Peyer's patch (tissue), 4 donors: ENCODE results near the gene SLU7. TPM values are rescaled to one million over a fixed set of nuclear protein-coding genes. Genes with fewer than 3 reads are reported as not detected.

Experiments used
- DNase-seq, 3 donors: peaks; one replicate each; pipeline ENCODE4 v3.0.0-alpha.2; 2017 to 2019
- H3K27ac ChIP-seq, 4 donors: fragments of 200-600 bp; sonication (generic); one replicate each; pipeline ENCODE4 v1.5.1; 2016 to 2019
- H3K27me3 ChIP-seq, 2 donors: fragments of 200-600 bp; sonication (generic); one replicate each; pipeline ENCODE4 v1.5.1; 2019
- H3K36me3 ChIP-seq, 3 donors: fragments of 200-600 bp; sonication (generic); one replicate each; pipeline ENCODE4 v1.5.1; 2016 to 2019
- H3K4me1 ChIP-seq, 4 donors: fragments of 200-600 bp; sonication (generic); one replicate each; pipeline ENCODE4 v1.5.1; 2016 to 2019
- H3K4me3 ChIP-seq, 4 donors: fragments of 200-600 bp; sonication (generic); 1 replicate in 3 of 4; 2 replicates in 1 of 4; pipeline ENCODE4 v1.5.1; 2016 to 2019; ENCODE audit warnings: mild to moderate bottlenecking in 1 of 4
- H3K9me3 ChIP-seq, 4 donors: fragments of 200-600 bp; sonication (generic); one replicate each; pipeline ENCODE4 v1.5.1; 2016 to 2019; ENCODE audit warnings: mild to moderate bottlenecking in 1 of 4
- CTCF ChIP-seq, 6 experiments: fragments of 450-650 bp in 4 of 6; fragments of 200-600 bp in 2 of 6; sonication (generic) in 1 of 6; IDR thresholded peaks; one replicate each; pipeline ENCODE4 v1.5.1; 2017 to 2019; ENCODE audit warnings: antibody characterized with exemption in 6 of 6, mild to moderate bottlenecking in 3 of 6, moderate library complexity in 1 of 6
- POLR2A ChIP-seq, 2 donors: fragments of 450-650 bp; IDR thresholded peaks; one replicate each; pipeline ENCODE4 v1.5.1; 2017; ENCODE audit warnings: antibody characterized with exemption in 2 of 2, mild to moderate bottlenecking in 2 of 2, moderate library complexity in 2 of 2
- total RNA-seq, 4 donors: library from RNA; depleted of rRNA; stranded (reverse); fragments of >200 nt; gene quantifications; one replicate each; pipeline ENCODE4 v1.1.0, GENCODE V29; 2016

SLU7 gene
- total RNA-seq, result 10 to 100 TPM; 45.5 to 94.9 (median 61.1) TPM

DNA sequence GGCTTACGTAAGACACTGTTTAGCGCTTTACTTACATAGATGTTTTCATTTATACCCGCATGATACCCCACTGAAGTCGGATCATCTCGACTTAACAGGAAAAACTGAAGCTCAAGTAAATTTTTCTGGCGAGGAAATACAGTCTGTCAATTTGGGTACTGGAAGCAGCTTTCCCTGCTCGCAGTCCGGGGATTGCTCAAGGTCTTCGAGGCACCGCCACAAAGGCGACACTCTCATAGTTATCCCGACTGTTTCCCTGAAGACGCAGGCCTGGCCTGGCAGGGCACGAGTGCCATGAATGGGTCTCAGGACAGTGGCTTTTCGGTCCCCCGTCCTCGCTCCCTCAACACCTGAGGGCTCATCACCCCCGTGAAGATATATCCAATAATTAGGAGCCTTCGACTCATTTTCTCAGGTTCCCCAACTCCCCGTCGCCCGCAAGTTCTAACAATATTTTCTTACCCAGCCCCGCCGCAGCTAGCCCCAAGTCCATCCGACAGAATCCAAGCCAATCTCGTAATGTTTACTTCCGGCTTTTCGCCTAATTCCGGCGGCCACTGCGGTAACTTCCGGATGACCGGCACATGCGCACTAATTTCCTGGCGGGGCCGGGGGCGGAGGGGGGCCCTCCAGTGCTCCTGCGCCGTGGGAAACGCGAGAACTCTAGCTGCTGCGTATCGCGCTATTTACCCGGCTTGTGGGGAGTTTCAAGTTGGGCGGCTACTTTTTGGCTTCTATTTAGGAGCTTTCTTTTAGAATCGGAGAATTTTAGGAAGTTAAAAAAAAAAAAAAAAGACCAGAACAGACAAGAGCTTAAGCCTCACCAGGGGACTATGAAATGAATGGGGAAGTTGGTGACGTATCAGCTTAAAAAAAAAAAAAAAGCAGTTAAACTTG is at the start of gene SLU7:
SLU7 (minus strand) TSS at position 521 of the 897 bp plus-strand sequence. CDS start 3,787 bp downstream, outside the sequence.
- peak; percentile 60 to 66 for TF ChIP-seq POLR2A (IDR thresholded peaks at IDR 0.05)
- no peak for TF ChIP-seq CTCF (IDR thresholded peaks at IDR 0.05)
- Histone ChIP-seq H3K27ac (peak within 1 kb of the TSS; percentile 78 to 88 (median 83)), H3K36me3 (peaks cover 0 to 14% (median 0%) of the 10 kb centered on the region in 3 donors), H3K4me1 (peaks cover 0 to 36% (median 2%) of the 10 kb centered on the region in 4 donors), H3K27me3 (no peaks in the 10 kb centered on the region), H3K4me3 (peak within 1 kb of the TSS; percentile 58 to 87 (median 74)), H3K9me3 (no peaks in the 10 kb centered on the region)
- peak; percentile 88 to 96 (median 91) for DNase-seq

DNA sequence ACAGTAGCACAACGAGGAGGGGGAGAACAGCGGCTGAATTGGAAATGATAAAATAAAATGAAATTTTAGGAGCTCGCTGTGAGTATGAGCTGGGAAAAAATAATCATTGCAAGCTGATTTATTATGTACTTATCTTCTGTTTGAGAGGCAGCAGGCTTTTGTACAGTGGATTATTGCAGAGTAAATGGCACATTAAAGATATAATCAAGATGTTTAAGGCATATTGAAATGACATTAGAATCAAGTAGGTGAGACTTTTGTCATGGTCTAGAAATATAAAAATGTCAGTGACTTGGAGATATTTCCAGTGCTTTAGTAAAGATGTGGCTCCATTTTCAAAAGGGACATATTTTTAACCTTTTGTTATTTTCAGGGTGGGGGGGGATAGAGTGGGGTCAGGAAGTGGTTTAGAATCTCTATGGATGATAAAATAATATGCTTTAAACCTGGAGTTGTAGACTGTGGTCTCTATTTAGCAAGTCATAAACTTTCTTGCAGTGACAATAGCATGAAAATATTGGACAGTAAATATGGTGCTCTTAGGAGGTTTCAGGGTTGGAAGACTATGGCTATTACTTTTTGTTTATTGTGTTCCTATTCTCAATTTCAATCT is 49.6 kb upstream of the SLU7 start:
- Histone ChIP-seq H3K4me1 (peaks cover 0 to 17% (median 2%) of the 10 kb centered on the region in 4 donors), H3K27ac (peak overlapping the region in 2 of 4 donors; percentile 36 to 71)

GRCh38 chr5:160467555-160468362 is 48.9 kb upstream of the SLU7 start:
- Histone ChIP-seq H3K4me1 (peaks cover 0 to 17% (median 2%) of the 10 kb centered on the region in 4 donors), H3K4me3 (peak overlapping the region; percentile 29 to 52 (median 42)), H3K27ac (peak overlapping the region in 3 of 4 donors; percentile 36 to 71 (median 36)), H3K36me3 (no peaks in the 10 kb centered on the region), H3K27me3 (no peaks in the 10 kb centered on the region), H3K9me3 (no peaks in the 10 kb centered on the region)
- peak; percentile 68 to 91 (median 82) for DNase-seq
- TF ChIP-seq POLR2A (IDR thresholded peaks at IDR 0.05), result no peak
- TF ChIP-seq CTCF (IDR thresholded peaks at IDR 0.05), result no peak

More for the DNA sequence above, 49.6 kb upstream of the SLU7 start:
- Histone ChIP-seq H3K4me3 (peak overlapping the region; percentile 29 to 52 (median 42)), H3K9me3 (no peaks in the 10 kb centered on the region), H3K36me3 (no peaks in the 10 kb centered on the region), H3K27me3 (no peaks in the 10 kb centered on the region)
- no peak for TF ChIP-seq POLR2A (IDR thresholded peaks at IDR 0.05)
- TF ChIP-seq CTCF (IDR thresholded peaks at IDR 0.05), result no peak
- DNase-seq, result no peak

GRCh38 chr5:160466889-160467554 is 48.1 kb upstream of the SLU7 start:
- H3K36me3 ChIP-seq, result no peaks in the 10 kb centered on the region
- peak overlapping the region in 3 of 4 donors; percentile 35 to 52 (median 49) for H3K4me3 ChIP-seq
- H3K4me1 ChIP-seq, result peaks cover 0 to 19% (median 2%) of the 10 kb centered on the region in 4 donors
- H3K27me3 ChIP-seq, result no peaks in the 10 kb centered on the region
- no peak for DNase-seq
- H3K27ac ChIP-seq, result peak overlapping the region in 3 of 4 donors; percentile 36 to 71 (median 36)
- no peaks in the 10 kb centered on the region for H3K9me3 ChIP-seq
- TF ChIP-seq CTCF (IDR thresholded peaks at IDR 0.05) (no peak), POLR2A (IDR thresholded peaks at IDR 0.05) (no peak)
